Fibroblast of lung (primary cell): Measurements from ENCODE around the gene ALG12. TPM values are rescaled to one million over a fixed set of nuclear protein-coding genes. Genes with fewer than 3 reads are reported as not detected.

Source experiments
- DNase-seq, 2 donors: peaks; one replicate each; pipeline versions ENCODE4 v3.0.0 to v3.0.0-alpha.2; 2010; ENCODE audit warnings: low read depth in 2 of 2
- H2AFZ ChIP-seq: 2 replicates; pipeline ENCODE4 v1.5.1; 2012; ENCODE audit warnings: low read length, control low read depth, inconsistent platforms
- H3K27ac ChIP-seq: 2 replicates; pipeline ENCODE4 v1.5.1; 2011; ENCODE audit warnings: low read length, control low read depth; ENCODE audit not compliant: insufficient read depth
- H3K27me3 ChIP-seq: 2 replicates; pipeline ENCODE4 v1.5.1; 2011; ENCODE audit warnings: mild to moderate bottlenecking, low read length; ENCODE audit not compliant: control insufficient read depth, insufficient read depth
- H3K36me3 ChIP-seq: 2 replicates; pipeline ENCODE4 v1.5.1; 2011; ENCODE audit warnings: low read length; ENCODE audit not compliant: control insufficient read depth, insufficient read depth
- H3K4me1 ChIP-seq: 2 replicates; pipeline ENCODE4 v1.5.1; 2011; ENCODE audit warnings: low read length; ENCODE audit not compliant: control insufficient read depth, insufficient read depth; ENCODE audit errors: extremely low read depth
- H3K4me2 ChIP-seq: 2 replicates; pipeline ENCODE4 v1.5.1; 2011; ENCODE audit warnings: low read length, control low read depth; ENCODE audit not compliant: insufficient read depth; ENCODE audit errors: extremely low read depth
- H3K4me3 ChIP-seq, 4 experiments: fragments of 200-600 bp in 1 of 4; sonication (generic) in 1 of 4; replicated peaks in 1 of 4; 2 replicates each; pipeline ENCODE4 v1.5.1; 2011 to 2016; ENCODE audit warnings: low read length in 4 of 4, low read depth in 3 of 4, mild to moderate bottlenecking in 3 of 4, control low read depth in 2 of 4, inconsistent platforms in 1 of 4, mixed read lengths in 1 of 4; ENCODE audit not compliant: insufficient read depth in 1 of 4; ENCODE audit errors: control extremely low read depth in 1 of 4
- H3K79me2 ChIP-seq: 2 replicates; pipeline ENCODE4 v1.5.1; 2012; ENCODE audit warnings: mild to moderate bottlenecking, low read length, inconsistent platforms; ENCODE audit not compliant: control insufficient read depth, insufficient read depth
- H3K9ac ChIP-seq: 2 replicates; pipeline ENCODE4 v1.5.1; 2011; ENCODE audit warnings: mild to moderate bottlenecking, low read length, control low read depth; ENCODE audit not compliant: insufficient read depth
- H3K9me3 ChIP-seq: 2 replicates; pipeline ENCODE4 v1.5.1; 2012; ENCODE audit warnings: low read depth, low read length; ENCODE audit not compliant: control insufficient read depth, insufficient read depth
- H4K20me1 ChIP-seq: 2 replicates; pipeline ENCODE4 v1.5.1; 2011; ENCODE audit warnings: low read length; ENCODE audit not compliant: control insufficient read depth, insufficient read depth; ENCODE audit errors: extremely low read depth
- EZH2 ChIP-seq: IDR thresholded peaks from 2 replicates; pipeline ENCODE4 v1.5.1; 2012; ENCODE audit warnings: low read length, control low read depth, mild to moderate bottlenecking; ENCODE audit errors: missing control alignments
- polyA plus RNA-seq, 2 donors: library from polyadenylated mRNA; depleted of rRNA in 1 of 2; stranded (reverse) in 1 of 2; unstranded in 1 of 2; fragments of >200 nt; gene quantifications; 2 replicates each; pipeline ENCODE4 v1.2.1, GENCODE V29; 2011 to 2012; ENCODE audit warnings: missing spikeins in 1 of 2
- total RNA-seq: library from RNA; depleted of rRNA; stranded (reverse); fragments of >200 nt; gene quantifications from 2 replicates; pipeline ENCODE4 v1.2.1, GENCODE V29; 2014
- TF ChIP-seq, protein P1 (sequence below), 2 donors: IDR thresholded peaks in 1 of 2; conservative IDR thresholded peaks in 1 of 2; 1 replicate in 1 of 2; 2 replicates in 1 of 2; pipeline ENCODE4 v1.5.1; 2011 to 2012; ENCODE audit warnings: low read length in 2 of 2, control low read depth in 1 of 2, inconsistent platforms in 1 of 2, low read depth in 1 of 2, mild to moderate bottlenecking in 1 of 2

Gene ALG12
- total and polyA plus RNA-seq, 2 donors (not counting 1 experiment from before 2014, with no cell fraction given), result 9.6 to 19.0 TPM

DNA sequence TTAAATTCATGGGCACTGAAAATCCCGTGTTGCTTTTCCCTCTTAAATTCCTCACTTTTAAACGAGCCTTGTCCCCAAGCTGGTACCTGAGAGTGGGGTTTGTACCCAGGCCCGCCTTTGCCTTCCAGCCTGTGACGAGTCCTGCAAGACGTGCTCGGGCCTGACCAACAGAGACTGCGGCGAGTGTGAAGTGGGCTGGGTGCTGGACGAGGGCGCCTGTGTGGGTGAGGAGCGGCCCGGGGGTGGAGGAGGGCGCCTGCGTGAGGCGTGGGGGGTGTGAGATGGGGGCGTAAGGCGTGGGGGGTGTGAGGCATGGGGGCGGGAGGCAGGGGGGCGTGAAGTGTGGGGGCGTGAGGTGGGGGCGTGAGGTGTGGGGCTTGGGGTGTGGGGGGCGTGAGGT, 4.2 kb upstream of the ALG12 start:
- Histone ChIP-seq H3K36me3 (peaks cover 12% of the 10 kb centered on the region), H3K27ac (no peak overlapping the region), H3K27me3 (no peaks in the 10 kb centered on the region), H3K4me2 (no peak overlapping the region), H3K79me2 (peaks cover 3% of the 10 kb centered on the region), H3K9ac (no peak overlapping the region), H3K4me3 (no peak overlapping the region), H3K4me1 (peaks cover 5% of the 10 kb centered on the region), H3K9me3 (no peaks in the 10 kb centered on the region), H4K20me1 (no peaks in the 10 kb centered on the region), H2AFZ (no peak overlapping the region)
- no peak for TF ChIP-seq EZH2
- TF ChIP-seq, protein P1, sequence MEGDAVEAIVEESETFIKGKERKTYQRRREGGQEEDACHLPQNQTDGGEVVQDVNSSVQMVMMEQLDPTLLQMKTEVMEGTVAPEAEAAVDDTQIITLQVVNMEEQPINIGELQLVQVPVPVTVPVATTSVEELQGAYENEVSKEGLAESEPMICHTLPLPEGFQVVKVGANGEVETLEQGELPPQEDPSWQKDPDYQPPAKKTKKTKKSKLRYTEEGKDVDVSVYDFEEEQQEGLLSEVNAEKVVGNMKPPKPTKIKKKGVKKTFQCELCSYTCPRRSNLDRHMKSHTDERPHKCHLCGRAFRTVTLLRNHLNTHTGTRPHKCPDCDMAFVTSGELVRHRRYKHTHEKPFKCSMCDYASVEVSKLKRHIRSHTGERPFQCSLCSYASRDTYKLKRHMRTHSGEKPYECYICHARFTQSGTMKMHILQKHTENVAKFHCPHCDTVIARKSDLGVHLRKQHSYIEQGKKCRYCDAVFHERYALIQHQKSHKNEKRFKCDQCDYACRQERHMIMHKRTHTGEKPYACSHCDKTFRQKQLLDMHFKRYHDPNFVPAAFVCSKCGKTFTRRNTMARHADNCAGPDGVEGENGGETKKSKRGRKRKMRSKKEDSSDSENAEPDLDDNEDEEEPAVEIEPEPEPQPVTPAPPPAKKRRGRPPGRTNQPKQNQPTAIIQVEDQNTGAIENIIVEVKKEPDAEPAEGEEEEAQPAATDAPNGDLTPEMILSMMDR (conservative IDR thresholded peaks at IDR 0.05 in 1 of 2, IDR thresholded peaks at IDR 0.05 in 1 of 2; ENCODE audit: low read depth in 1 of 2, low read length in 2 of 2), result no peak
- no peak for DNase-seq

DNA sequence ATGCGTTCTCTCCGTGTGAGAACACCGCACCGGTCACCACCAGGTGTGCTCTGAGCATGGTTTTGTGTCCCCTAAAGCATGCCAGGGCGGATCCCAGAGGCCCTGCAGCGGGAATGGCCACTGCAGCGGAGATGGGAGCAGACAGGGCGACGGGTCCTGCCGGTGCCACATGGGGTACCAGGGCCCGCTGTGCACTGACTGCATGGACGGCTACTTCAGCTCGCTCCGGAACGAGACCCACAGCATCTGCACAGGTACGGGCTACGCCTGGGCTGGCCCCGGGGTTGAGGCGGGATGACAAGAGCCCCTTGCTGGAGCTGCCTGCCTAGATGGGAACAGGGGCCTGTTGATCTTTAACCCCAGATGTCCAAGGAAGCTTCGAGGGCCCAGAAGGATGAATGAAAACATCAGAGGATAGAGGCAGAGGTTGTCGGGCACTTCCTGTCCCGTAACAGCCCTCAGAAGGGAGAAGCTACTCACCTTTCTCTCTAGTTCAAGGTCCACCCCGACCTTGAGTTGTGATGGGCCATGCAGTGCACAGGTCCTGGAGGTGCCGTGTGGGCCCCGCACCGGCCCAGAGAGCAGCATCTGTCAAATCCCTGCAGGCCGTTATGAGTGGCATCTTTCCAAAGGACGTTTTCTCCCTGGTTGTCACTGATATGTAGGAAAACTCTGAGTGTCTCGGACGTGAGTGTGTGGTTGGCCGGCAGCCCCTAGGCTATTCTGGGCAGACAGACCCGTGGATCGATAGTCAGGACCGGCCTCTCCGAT, 3.5 kb upstream of the ALG12 start:
- Histone ChIP-seq H3K9me3 (no peaks in the 10 kb centered on the region), H4K20me1 (no peaks in the 10 kb centered on the region), H3K9ac (no peak overlapping the region), H3K36me3 (peaks cover 12% of the 10 kb centered on the region), H3K27ac (no peak overlapping the region), H3K4me3 (no peak overlapping the region), H3K27me3 (no peaks in the 10 kb centered on the region), H3K79me2 (peaks cover 5% of the 10 kb centered on the region), H3K4me2 (no peak overlapping the region), H2AFZ (no peak overlapping the region), H3K4me1 (peaks cover 5% of the 10 kb centered on the region)
- TF ChIP-seq, protein P1 (conservative IDR thresholded peaks at IDR 0.05 in 1 of 2, IDR thresholded peaks at IDR 0.05 in 1 of 2; ENCODE audit: low read depth in 1 of 2, low read length in 2 of 2), result no peak
- no peak for TF ChIP-seq EZH2
- DNase-seq, result no peak

DNA sequence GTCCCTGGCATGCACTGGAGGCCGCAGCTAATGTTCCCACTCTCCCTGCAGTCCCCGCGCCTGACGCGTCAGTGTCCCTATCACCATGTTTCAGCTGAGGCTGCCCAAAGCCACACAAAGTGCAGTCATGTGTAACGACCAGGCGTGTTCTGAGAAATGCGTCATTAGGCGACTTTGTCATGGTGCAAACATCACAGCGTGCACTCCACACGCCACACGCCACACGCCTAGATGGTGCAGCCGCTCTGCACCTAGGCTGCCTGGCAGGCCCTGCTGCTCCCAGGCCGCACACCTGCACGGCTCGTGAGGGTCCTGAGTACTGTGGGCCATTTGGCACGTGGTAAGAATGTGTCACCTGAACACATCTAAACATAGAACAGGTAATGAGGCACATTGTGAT, 2.6 kb upstream of the ALG12 start:
- Histone ChIP-seq H3K4me3 (no peak overlapping the region), H3K36me3 (peaks cover 12% of the 10 kb centered on the region)

More for the DNA sequence above, 2.6 kb upstream of the ALG12 start:
- TF ChIP-seq, protein P1 (conservative IDR thresholded peaks at IDR 0.05 in 1 of 2, IDR thresholded peaks at IDR 0.05 in 1 of 2; ENCODE audit: low read depth in 1 of 2, low read length in 2 of 2), result no peak
- TF ChIP-seq EZH2, result no peak
- Histone ChIP-seq H2AFZ (no peak overlapping the region), H4K20me1 (no peaks in the 10 kb centered on the region), H3K4me2 (no peak overlapping the region), H3K27ac (no peak overlapping the region), H3K9ac (no peak overlapping the region), H3K9me3 (no peaks in the 10 kb centered on the region), H3K4me1 (peaks cover 5% of the 10 kb centered on the region), H3K27me3 (no peaks in the 10 kb centered on the region), H3K79me2 (peaks cover 6% of the 10 kb centered on the region)
- DNase-seq, result no peak
